Gastrocnemius medialis (tissue), 4 donors: ENCODE data around the gene ATOH8.

Experiments
- CTCF ChIP-seq, 5 experiments: fragments of 450-650 bp in 3 of 5; fragments of 200-600 bp in 2 of 5; sonication (generic) in 2 of 5; IDR thresholded peaks in 4 of 5; conservative IDR thresholded peaks in 1 of 5; 1 replicate in 4 of 5; 2 replicates in 1 of 5; pipeline ENCODE4 v1.5.1; 2016 to 2019; ENCODE audit warnings: antibody characterized with exemption in 5 of 5, mild to moderate bottlenecking in 3 of 5, moderate library complexity in 3 of 5
- POLR2A ChIP-seq, 2 donors: fragments of 450-650 bp; IDR thresholded peaks; one replicate each; pipeline ENCODE4 v1.6.1; 2017; ENCODE audit warnings: antibody characterized with exemption in 2 of 2, mild to moderate bottlenecking in 2 of 2, moderate library complexity in 2 of 2

GRCh38 chr2:85813982-85814801, 60.4 kb downstream of the ATOH8 start:
- TF ChIP-seq CTCF (IDR thresholded peaks at IDR 0.05 in 4 of 5, conservative IDR thresholded peaks at IDR 0.05 in 1 of 5) (peak; percentile 96 to 99 (median 98)), POLR2A (IDR thresholded peaks at IDR 0.05) (no peak)
